A549 (cell line): Measurements from ENCODE around the gene ST8SIA5.

Experiments used
- CHD4 ChIP-seq: fragments of 200-600 bp; sonication (generic); IDR thresholded peaks from 2 replicates; pipeline ENCODE4 v1.6.1; 2016; ENCODE audit warnings: antibody characterized with exemption, mild to moderate bottlenecking, borderline replicate concordance
- HDAC2 ChIP-seq: fragments of 200-600 bp; sonication (generic); IDR thresholded peaks from 2 replicates; pipeline ENCODE4 v1.6.1; 2016
- MAFK ChIP-seq: fragments of 450-650 bp; IDR thresholded peaks from 2 replicates; pipeline ENCODE4 v1.6.1; 2014; ENCODE audit not compliant: partially characterized antibody
- POLR2A ChIP-seq: IDR thresholded peaks from 2 replicates; pipeline ENCODE4 v1.6.1; 2012; ENCODE audit warnings: mild to moderate bottlenecking, low read length
- POLR2AphosphoS2 ChIP-seq: conservative IDR thresholded peaks from 2 replicates; pipeline ENCODE4 v1.6.1; 2012; ENCODE audit warnings: low read length, improper control_type of control experiment, inconsistent platforms
- RCOR1 ChIP-seq: fragments of 150-350 bp; IDR thresholded peaks from 2 replicates; pipeline ENCODE4 v1.6.1; 2014; ENCODE audit warnings: antibody characterized with exemption, low read length, low read depth
- REST ChIP-seq: fragments of 200-600 bp; sonication (generic); IDR thresholded peaks from 2 replicates; pipeline ENCODE4 v1.6.1; 2016; ENCODE audit warnings: antibody characterized with exemption, mild to moderate bottlenecking, moderate library complexity
- RFX5 ChIP-seq: fragments of 450-650 bp; IDR thresholded peaks from 2 replicates; pipeline ENCODE4 v1.7.1; 2014; ENCODE audit warnings: antibody characterized with exemption, mild to moderate bottlenecking, moderate library complexity
- RNF2 ChIP-seq: fragments of 200-600 bp; sonication (generic); IDR thresholded peaks from 2 replicates; pipeline ENCODE4 v1.6.1; 2016; ENCODE audit warnings: low read depth, mild to moderate bottlenecking, antibody characterized with exemption, moderate library complexity, borderline replicate concordance
- ZC3H11A ChIP-seq: fragments of 450-650 bp; IDR thresholded peaks from 2 replicates; pipeline ENCODE4 v1.6.1; 2014; ENCODE audit warnings: antibody characterized with exemption, mild to moderate bottlenecking
- TF ChIP-seq, protein P1 (sequence below): fragments of >200 bp; sonication (Bioruptor Twin); formaldehyde crosslinking; IDR thresholded peaks from 3 replicates; pipeline ENCODE4 v1.5.1; 2016
- TF ChIP-seq, protein P2 (sequence below): fragments of 450-650 bp; IDR thresholded peaks from 2 replicates; pipeline ENCODE4 v1.6.1; 2014; ENCODE audit warnings: antibody characterized with exemption

DNA sequence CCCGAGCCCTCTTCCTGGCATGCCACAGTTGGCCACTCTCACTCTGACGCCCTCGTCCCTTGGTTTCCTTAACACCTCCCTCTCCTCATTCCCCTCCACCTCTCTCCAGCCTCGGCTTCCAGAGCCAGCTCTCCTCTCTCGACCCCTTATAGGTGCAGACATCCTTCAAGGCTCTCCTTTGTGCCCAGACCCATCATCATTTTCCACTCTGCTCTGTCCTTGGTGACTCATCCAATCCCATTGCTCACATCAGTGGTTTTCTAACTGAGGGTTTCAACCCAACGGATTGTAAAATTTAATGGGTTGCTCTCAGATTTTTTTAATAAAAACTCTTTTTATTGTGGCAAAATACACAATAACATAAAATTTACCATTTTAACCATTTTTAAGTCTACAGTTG lies 6.2 kb downstream of the ST8SIA5 start:
- TF ChIP-seq, protein P1, sequence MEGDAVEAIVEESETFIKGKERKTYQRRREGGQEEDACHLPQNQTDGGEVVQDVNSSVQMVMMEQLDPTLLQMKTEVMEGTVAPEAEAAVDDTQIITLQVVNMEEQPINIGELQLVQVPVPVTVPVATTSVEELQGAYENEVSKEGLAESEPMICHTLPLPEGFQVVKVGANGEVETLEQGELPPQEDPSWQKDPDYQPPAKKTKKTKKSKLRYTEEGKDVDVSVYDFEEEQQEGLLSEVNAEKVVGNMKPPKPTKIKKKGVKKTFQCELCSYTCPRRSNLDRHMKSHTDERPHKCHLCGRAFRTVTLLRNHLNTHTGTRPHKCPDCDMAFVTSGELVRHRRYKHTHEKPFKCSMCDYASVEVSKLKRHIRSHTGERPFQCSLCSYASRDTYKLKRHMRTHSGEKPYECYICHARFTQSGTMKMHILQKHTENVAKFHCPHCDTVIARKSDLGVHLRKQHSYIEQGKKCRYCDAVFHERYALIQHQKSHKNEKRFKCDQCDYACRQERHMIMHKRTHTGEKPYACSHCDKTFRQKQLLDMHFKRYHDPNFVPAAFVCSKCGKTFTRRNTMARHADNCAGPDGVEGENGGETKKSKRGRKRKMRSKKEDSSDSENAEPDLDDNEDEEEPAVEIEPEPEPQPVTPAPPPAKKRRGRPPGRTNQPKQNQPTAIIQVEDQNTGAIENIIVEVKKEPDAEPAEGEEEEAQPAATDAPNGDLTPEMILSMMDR: no peak
- no peak for TF ChIP-seq RCOR1
- TF ChIP-seq POLR2A: no peak
- TF ChIP-seq REST: no peak
- no peak for TF ChIP-seq RFX5
- no peak for TF ChIP-seq MAFK
- TF ChIP-seq, protein P2, sequence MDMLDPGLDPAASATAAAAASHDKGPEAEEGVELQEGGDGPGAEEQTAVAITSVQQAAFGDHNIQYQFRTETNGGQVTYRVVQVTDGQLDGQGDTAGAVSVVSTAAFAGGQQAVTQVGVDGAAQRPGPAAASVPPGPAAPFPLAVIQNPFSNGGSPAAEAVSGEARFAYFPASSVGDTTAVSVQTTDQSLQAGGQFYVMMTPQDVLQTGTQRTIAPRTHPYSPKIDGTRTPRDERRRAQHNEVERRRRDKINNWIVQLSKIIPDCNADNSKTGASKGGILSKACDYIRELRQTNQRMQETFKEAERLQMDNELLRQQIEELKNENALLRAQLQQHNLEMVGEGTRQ: no peak
- no peak for TF ChIP-seq ZC3H11A
- no peak for TF ChIP-seq RNF2
- no peak for TF ChIP-seq CHD4
- no peak for TF ChIP-seq HDAC2
- TF ChIP-seq POLR2AphosphoS2: no peak
